Measurements from ENCODE around the gene VPS13A.

- no peak for TF ChIP-seq POLR2AphosphoS5 (IDR thresholded peaks at IDR 0.05)
- TF ChIP-seq, protein P1, sequence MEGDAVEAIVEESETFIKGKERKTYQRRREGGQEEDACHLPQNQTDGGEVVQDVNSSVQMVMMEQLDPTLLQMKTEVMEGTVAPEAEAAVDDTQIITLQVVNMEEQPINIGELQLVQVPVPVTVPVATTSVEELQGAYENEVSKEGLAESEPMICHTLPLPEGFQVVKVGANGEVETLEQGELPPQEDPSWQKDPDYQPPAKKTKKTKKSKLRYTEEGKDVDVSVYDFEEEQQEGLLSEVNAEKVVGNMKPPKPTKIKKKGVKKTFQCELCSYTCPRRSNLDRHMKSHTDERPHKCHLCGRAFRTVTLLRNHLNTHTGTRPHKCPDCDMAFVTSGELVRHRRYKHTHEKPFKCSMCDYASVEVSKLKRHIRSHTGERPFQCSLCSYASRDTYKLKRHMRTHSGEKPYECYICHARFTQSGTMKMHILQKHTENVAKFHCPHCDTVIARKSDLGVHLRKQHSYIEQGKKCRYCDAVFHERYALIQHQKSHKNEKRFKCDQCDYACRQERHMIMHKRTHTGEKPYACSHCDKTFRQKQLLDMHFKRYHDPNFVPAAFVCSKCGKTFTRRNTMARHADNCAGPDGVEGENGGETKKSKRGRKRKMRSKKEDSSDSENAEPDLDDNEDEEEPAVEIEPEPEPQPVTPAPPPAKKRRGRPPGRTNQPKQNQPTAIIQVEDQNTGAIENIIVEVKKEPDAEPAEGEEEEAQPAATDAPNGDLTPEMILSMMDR (IDR thresholded peaks at IDR 0.05; ENCODE audit: poor library complexity, severe bottlenecking) = no peak
- TF ChIP-seq EZH2 (IDR thresholded peaks at IDR 0.05; ENCODE audit: borderline replicate concordance, insufficient read depth, low read length, poor library complexity, severe bottlenecking) = no peak
Measured at GRCh38 chr9:77384406-77384805, 207.1 kb downstream of the VPS13A start.

All from neural cell (in vitro differentiated cells).